Bronchial epithelial cell (primary cell): Measurements from ENCODE around the gene WDFY3. TPM values are rescaled to one million over a fixed set of nuclear protein-coding genes. Genes with fewer than 3 reads are reported as not detected.
A peak's percentile ranks its signal among the peaks of the same experiment; 100 is the strongest.
"Not testable (repeated sequence)": the region's sequence is repeated elsewhere in the genome, so short reads cannot be mapped to it uniquely, and the experiment has no call there.

Experiments used
- DNase-seq: peaks from one replicate; pipeline ENCODE4 v3.0.0-alpha.2; 2010; ENCODE audit warnings: low read depth
- FAIRE-seq: peaks from 2 replicates; lab custom pipeline; 2011; peaks lifted over from hg19 to GRCh38; lab: Jason Lieb, UNC
- H3K27me3 ChIP-seq: 2 replicates; pipeline ENCODE4 v1.5.1; 2011; ENCODE audit warnings: low read length; ENCODE audit not compliant: control insufficient read depth, insufficient read depth
- H3K36me3 ChIP-seq: 2 replicates; pipeline ENCODE4 v1.5.1; 2011; ENCODE audit warnings: low read length; ENCODE audit not compliant: control insufficient read depth, insufficient read depth
- H3K4me3 ChIP-seq: 2 replicates; pipeline ENCODE4 v1.5.1; 2011; ENCODE audit warnings: mild to moderate bottlenecking, low read depth, low read length, control low read depth
- total RNA-seq: library from RNA; depleted of rRNA; stranded (reverse); fragments of >200 nt; gene quantifications from 2 replicates; pipeline ENCODE4 v1.2.1, GENCODE V29; 2014
- TF ChIP-seq, protein P1 (sequence below): IDR thresholded peaks from 2 replicates; pipeline ENCODE4 v1.5.1; 2011; ENCODE audit warnings: mild to moderate bottlenecking, moderate library complexity, low read length, control low read depth, inconsistent platforms; ENCODE audit not compliant: insufficient read depth, severe bottlenecking

The WDFY3 gene
- total RNA-seq, 1 donor from 2014 or later: 33.2 TPM

DNA sequence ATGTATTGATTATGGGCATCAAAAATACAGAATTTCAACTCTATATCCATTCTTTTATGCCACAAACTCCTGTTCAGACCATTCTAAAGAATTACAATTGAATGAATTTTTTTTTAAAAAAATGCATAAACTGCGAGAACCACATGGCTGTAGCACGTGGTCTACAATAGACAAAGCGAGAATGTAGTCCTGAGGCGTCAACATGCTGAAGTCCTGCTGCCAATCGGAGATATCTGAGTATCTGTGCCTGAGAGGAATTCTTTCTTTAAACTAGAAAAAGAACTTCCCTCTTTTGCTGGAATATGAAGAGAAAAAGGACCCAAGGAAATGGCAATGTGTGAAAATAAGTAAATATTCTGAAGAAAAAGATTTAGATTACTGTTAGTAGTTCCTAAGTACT, 277.9 kb downstream of the WDFY3 start:
- H3K36me3 ChIP-seq: peaks cover 15% of the 10 kb centered on the region
- TF ChIP-seq, protein P1, sequence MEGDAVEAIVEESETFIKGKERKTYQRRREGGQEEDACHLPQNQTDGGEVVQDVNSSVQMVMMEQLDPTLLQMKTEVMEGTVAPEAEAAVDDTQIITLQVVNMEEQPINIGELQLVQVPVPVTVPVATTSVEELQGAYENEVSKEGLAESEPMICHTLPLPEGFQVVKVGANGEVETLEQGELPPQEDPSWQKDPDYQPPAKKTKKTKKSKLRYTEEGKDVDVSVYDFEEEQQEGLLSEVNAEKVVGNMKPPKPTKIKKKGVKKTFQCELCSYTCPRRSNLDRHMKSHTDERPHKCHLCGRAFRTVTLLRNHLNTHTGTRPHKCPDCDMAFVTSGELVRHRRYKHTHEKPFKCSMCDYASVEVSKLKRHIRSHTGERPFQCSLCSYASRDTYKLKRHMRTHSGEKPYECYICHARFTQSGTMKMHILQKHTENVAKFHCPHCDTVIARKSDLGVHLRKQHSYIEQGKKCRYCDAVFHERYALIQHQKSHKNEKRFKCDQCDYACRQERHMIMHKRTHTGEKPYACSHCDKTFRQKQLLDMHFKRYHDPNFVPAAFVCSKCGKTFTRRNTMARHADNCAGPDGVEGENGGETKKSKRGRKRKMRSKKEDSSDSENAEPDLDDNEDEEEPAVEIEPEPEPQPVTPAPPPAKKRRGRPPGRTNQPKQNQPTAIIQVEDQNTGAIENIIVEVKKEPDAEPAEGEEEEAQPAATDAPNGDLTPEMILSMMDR: no peak
- no peak for DNase-seq
- FAIRE-seq: no peak
- no peaks in the 10 kb centered on the region for H3K27me3 ChIP-seq
- H3K4me3 ChIP-seq: no peak overlapping the region

DNA sequence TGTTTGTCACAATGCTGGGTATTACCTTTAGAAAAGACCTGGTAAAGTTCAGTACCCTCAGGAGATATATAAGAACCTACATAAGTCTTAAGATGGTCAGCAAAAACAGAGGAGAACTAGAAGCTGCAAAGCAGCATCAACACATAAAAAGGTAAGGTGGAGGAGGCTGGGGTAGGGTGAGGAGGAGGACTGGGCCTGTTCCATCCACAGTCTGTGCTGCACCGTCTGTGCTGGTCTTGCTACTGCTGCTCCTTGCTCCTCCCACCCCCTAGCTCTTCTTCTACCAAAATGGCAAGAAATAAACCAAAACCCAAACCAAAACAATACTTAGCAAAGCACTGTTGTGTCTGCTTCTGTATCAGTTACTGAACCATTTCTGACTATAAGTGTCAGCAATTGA, 281.4 kb downstream of the WDFY3 start:
- no peak overlapping the region for H3K4me3 ChIP-seq
- peaks cover 18% of the 10 kb centered on the region for H3K36me3 ChIP-seq
- H3K27me3 ChIP-seq: no peaks in the 10 kb centered on the region
- TF ChIP-seq, protein P1: no peak
- no peak for DNase-seq
- FAIRE-seq: no peak

DNA sequence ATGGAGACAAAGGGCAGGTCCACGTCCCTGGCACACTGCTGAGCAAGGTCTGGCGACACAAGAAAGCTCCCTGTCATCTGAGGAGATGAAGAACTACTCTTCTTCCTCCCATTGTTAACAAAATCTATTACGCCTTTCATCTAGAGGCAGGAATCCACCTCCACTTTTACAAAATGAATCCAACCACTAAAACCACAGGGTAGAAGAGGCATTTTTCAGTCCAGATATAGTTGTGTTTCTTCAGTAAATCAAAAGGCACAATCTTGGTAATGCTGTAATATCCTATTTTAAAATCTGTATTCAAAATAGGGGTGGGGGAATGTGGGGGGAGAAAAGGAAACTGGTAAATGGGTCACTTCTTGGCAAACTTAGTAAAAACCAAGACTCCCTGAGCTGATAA, 282.1 kb downstream of the WDFY3 start:
- TF ChIP-seq, protein P1: no peak
- no peak for FAIRE-seq
- Histone ChIP-seq H3K4me3 (no peak overlapping the region), H3K27me3 (no peaks in the 10 kb centered on the region), H3K36me3 (peaks cover 18% of the 10 kb centered on the region)
- DNase-seq: no peak

DNA sequence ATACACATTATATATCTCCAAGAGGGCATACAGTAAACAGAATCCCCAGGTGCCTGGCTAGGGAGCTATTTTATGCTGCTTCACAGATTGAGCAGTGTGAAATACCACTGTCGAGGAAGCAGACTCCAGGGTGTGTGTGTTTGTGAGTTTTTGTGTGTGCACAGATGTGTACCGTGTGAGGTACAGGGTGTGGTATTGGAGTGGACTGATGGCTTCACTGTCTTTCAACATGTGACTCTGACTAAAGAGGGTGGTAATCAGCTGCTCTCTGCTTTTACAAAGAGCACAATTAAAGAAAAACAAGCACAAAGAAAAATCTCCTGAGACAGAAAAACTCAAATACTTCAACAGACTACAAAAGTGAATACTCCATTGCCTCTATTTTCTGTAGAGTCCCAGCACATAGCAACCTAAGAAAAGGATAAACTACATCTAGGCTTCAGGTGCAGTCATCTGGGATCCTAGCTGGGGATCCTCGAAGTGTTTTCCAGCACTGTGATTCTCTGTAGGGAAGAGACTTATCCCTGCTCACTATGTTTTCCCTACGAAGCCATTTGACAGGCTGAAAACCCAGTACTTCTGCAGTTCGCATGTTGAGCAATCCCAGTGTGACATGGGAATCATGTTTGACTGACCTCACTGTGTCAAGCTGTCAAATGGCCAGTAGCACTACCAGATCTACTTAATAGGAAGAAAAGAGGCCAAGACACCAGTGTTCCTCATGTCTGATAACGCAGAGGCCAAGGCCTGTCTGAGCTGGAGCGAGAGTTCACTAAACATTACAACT, 283.2 kb downstream of the WDFY3 start:
- H3K4me3 ChIP-seq: no peak overlapping the region
- H3K36me3 ChIP-seq: peaks cover 24% of the 10 kb centered on the region
- FAIRE-seq (no peak), DNase-seq (no peak)
- H3K27me3 ChIP-seq: no peaks in the 10 kb centered on the region
- TF ChIP-seq, protein P1: no peak

DNA sequence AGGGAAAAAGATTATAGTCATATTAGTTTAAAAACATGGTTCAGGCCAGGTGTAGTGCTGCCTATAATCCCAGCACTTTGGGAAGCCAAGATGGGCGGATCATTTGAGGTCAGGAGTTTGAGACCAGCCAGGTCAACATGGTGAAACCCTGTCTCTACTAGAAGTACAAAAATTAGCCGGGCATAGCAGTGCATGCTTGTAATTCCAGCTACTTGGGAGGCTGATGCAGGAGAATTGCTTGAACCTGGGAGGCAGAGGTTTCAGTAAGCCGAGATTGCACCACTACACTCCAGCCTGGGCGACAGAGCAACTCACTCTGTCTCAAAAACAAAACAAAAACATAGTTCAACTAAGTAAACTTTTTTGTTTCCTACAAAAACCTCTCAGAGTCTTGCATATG, 283.8 kb downstream of the WDFY3 start:
- H3K27me3 ChIP-seq, DNase-seq, H3K4me3 ChIP-seq, FAIRE-seq: not testable (repeated sequence)
- peaks cover 23% of the 10 kb centered on the region for H3K36me3 ChIP-seq

DNA sequence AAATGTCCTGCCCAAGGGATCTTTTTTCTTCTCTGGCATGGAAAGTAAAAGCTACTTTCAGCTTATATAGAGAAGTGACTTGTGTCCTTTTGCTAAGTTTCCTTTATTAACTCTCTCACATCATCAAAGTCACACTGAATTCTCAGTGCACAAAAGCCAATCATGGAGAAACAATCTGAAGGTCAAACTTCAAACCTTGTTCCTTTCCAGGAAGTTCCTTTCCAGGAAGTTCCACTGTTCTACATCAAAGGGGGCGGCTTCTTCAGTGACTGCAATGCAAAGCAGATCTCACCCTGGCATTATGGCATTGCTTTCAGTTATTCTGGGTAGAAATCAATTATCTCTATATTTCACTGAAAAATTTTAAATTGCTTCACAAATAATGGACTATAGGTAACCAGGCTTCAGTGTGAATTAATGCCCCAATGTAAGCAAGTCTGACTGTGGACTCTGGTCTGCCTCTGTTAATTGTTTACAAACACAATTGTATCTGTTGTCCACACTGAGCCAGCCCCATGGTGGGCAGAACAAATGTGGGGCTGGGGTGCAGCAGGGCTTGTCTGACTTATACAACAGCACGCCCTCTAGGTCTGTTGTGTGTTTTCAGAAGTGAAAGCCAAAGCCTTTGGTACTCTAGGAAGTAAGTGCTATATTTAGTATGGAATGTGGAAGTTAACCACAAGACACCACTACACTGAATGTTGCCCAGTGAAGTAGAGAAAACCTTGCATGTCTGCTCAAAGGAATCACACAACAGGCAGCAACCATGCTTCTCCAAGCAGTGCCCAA, 284.8 kb downstream of the WDFY3 start:
- FAIRE-seq (no peak), DNase-seq (peak; percentile 48)
- H3K4me3 ChIP-seq: no peak overlapping the region
- TF ChIP-seq, protein P1: no peak
- H3K27me3 ChIP-seq: no peaks in the 10 kb centered on the region
- peaks cover 26% of the 10 kb centered on the region for H3K36me3 ChIP-seq
